BLaER1 treated with 17β-estradiol and CSF1 and Interleukin-3, amounts not matched to agents 10 nM and 100 nM (cell line): Measurements from ENCODE around the gene DEDD.
A peak's percentile ranks its signal among the peaks of the same experiment; 100 is the strongest.

Experiments used
- H3K27ac ChIP-seq, 11 experiments: shearing (Covaris generic); formaldehyde crosslinking; 2 replicates each; pipeline ENCODE4 v1.8.1; 2022
- H3K27me3 ChIP-seq, 11 experiments: shearing (Covaris generic); formaldehyde crosslinking; 2 replicates each; pipeline ENCODE4 v1.8.1; 2022
- H3K36me3 ChIP-seq, 11 experiments: shearing (Covaris generic); formaldehyde crosslinking; 2 replicates each; pipeline ENCODE4 v1.8.1; 2022
- H3K4me1 ChIP-seq, 10 experiments: shearing (Covaris generic); formaldehyde crosslinking; 2 replicates each; pipeline ENCODE4 v1.8.1; 2022
- H3K4me2 ChIP-seq, 11 experiments: shearing (Covaris generic); formaldehyde crosslinking; 2 replicates each; pipeline ENCODE4 v1.8.1; 2022
- H3K4me3 ChIP-seq, 10 experiments: shearing (Covaris generic); formaldehyde crosslinking; 2 replicates each; pipeline ENCODE4 v1.8.1; 2022
- H3K9ac ChIP-seq, 11 experiments: shearing (Covaris generic); formaldehyde crosslinking; 2 replicates each; pipeline ENCODE4 v1.8.1; 2022
- H3K9me3 ChIP-seq, 11 experiments: shearing (Covaris generic); formaldehyde crosslinking; replicated peaks in 1 of 11; 2 replicates each; pipeline ENCODE4 v1.8.1; 2022
- H4K20me1 ChIP-seq, 11 experiments: shearing (Covaris generic); formaldehyde crosslinking; 2 replicates each; pipeline ENCODE4 v1.8.1; 2022
- Cebpa-rat ChIP-seq, 11 experiments: shearing (Covaris generic); IDR thresholded peaks; 2 replicates each; pipeline ENCODE4 v1.8.1; 2022

Gene DEDD

GRCh38 chr1:161140755-161141400, 8.4 kb upstream of the DEDD start:
- peaks cover 0 to 37% (median 11%) of the 10 kb centered on the region in 10 experiments; a peak in 11 of 20 replicates for H3K4me1 ChIP-seq
- no peaks in the 10 kb centered on the region for H3K27me3 ChIP-seq
- no peak overlapping the region for H3K4me3 ChIP-seq
- no peak overlapping the region for H3K9ac ChIP-seq
- H4K20me1 ChIP-seq = 0 out of 22 replicates have a peak, but pooled peaks cover 0 to 7% (median 0%) of the 10 kb centered on the region in 11 experiments
- no peak for TF ChIP-seq Cebpa-rat (IDR thresholded peaks at IDR 0.05)
- no peak overlapping the region for H3K4me2 ChIP-seq
- no peak overlapping the region for H3K27ac ChIP-seq
- H3K9me3 ChIP-seq = no peaks in the 10 kb centered on the region
- peaks cover 0 to 6% (median 0%) of the 10 kb centered on the region in 11 experiments; a peak in 2 of 22 replicates for H3K36me3 ChIP-seq

GRCh38 chr1:161139766-161140165, 7.3 kb upstream of the DEDD start:
- Histone ChIP-seq H3K4me2 (no peak overlapping the region), H3K4me1 (peaks cover 0 to 48% (median 11%) of the 10 kb centered on the region in 10 experiments; a peak in 11 of 20 replicates), H3K36me3 (peaks cover 0 to 16% (median under 1%) of the 10 kb centered on the region in 11 experiments; a peak in 4 of 22 replicates), H4K20me1 (0 out of 22 replicates have a peak, but pooled peaks cover 0 to 7% (median 0%) of the 10 kb centered on the region in 11 experiments), H3K27ac (no peak overlapping the region), H3K9me3 (no peaks in the 10 kb centered on the region), H3K27me3 (no peaks in the 10 kb centered on the region), H3K4me3 (no peak overlapping the region), H3K9ac (no peak overlapping the region)
- TF ChIP-seq Cebpa-rat (IDR thresholded peaks at IDR 0.05) = no peak

GRCh38 chr1:161138431-161138830, 6.0 kb upstream of the DEDD start:
- Histone ChIP-seq H4K20me1 (0 out of 22 replicates have a peak, but pooled peaks cover 0 to 7% (median 0%) of the 10 kb centered on the region in 11 experiments), H3K9ac (peak overlapping the region in 2 of 11 experiments; percentile 6 to 19; a peak in 1 of 22 replicates), H3K36me3 (peaks cover 0 to 17% (median 3%) of the 10 kb centered on the region in 11 experiments; a peak in 4 of 22 replicates), H3K4me3 (no peak overlapping the region), H3K4me2 (peak overlapping the region in 3 of 11 experiments; percentile 8 to 50 (median 13); a peak in 3 of 22 replicates), H3K27ac (no peak overlapping the region; a peak in 1 of 22 replicates), H3K4me1 (peaks cover 8 to 61% (median 23%) of the 10 kb centered on the region in 10 experiments), H3K27me3 (no peaks in the 10 kb centered on the region), H3K9me3 (no peaks in the 10 kb centered on the region)
- no peak for TF ChIP-seq Cebpa-rat (IDR thresholded peaks at IDR 0.05)

- Histone ChIP-seq H3K36me3 (peaks cover 0 to 17% (median 3%) of the 10 kb centered on the region in 11 experiments; a peak in 4 of 22 replicates), H3K4me1 (peaks cover 10 to 62% (median 24%) of the 10 kb centered on the region in 10 experiments), H3K9ac (peak overlapping the region in 2 of 11 experiments; percentile 6 to 13; a peak in 1 of 22 replicates), H4K20me1 (0 out of 22 replicates have a peak, but pooled peaks cover 0 to 7% (median 0%) of the 10 kb centered on the region in 11 experiments), H3K27me3 (no peaks in the 10 kb centered on the region), H3K27ac (no peak overlapping the region; a peak in 1 of 22 replicates), H3K4me3 (no peak overlapping the region), H3K4me2 (peak overlapping the region in 3 of 11 experiments; percentile 8 to 50 (median 13); a peak in 4 of 22 replicates), H3K9me3 (no peaks in the 10 kb centered on the region)
- TF ChIP-seq Cebpa-rat (IDR thresholded peaks at IDR 0.05) = no peak
These were observed 5.4 kb upstream of the DEDD start for GRCh38 chr1:161137881-161138280.

- Histone ChIP-seq H3K27me3 (no peaks in the 10 kb centered on the region), H3K9me3 (no peaks in the 10 kb centered on the region), H3K36me3 (peaks cover 20 to 42% (median 26%) of the 10 kb centered on the region in 11 experiments), H3K4me3 (peak overlapping the region; percentile 71 to 87 (median 82)), H3K27ac (peak overlapping the region; percentile 87 to 98 (median 95)), H3K4me1 (peaks cover 42 to 83% (median 58%) of the 10 kb centered on the region in 10 experiments), H3K4me2 (peak overlapping the region; percentile 83 to 96 (median 91)), H4K20me1 (peaks cover 0 to 28% (median 7%) of the 10 kb centered on the region in 11 experiments; a peak in 10 of 22 replicates), H3K9ac (peak overlapping the region; percentile 88 to 96 (median 93))
- no peak for TF ChIP-seq Cebpa-rat (IDR thresholded peaks at IDR 0.05)
These were observed 813 bp upstream of the DEDD start for GRCh38 chr1:161133220-161133740.

- Histone ChIP-seq H3K4me2 (peak overlapping the region; percentile 84 to 97 (median 92)), H3K27me3 (no peaks in the 10 kb centered on the region), H3K36me3 (peaks cover 35 to 57% (median 41%) of the 10 kb centered on the region in 11 experiments), H3K27ac (peak overlapping the region; percentile 87 to 98 (median 95)), H3K9ac (peak overlapping the region; percentile 88 to 96 (median 93)), H4K20me1 (peaks cover 0 to 43% (median 18%) of the 10 kb centered on the region in 11 experiments; a peak in 11 of 22 replicates), H3K4me1 (peaks cover 53 to 81% (median 68%) of the 10 kb centered on the region in 10 experiments), H3K9me3 (no peaks in the 10 kb centered on the region), H3K4me3 (peak overlapping the region; percentile 71 to 87 (median 82))
- no peak for TF ChIP-seq Cebpa-rat (IDR thresholded peaks at IDR 0.05)
These were observed 701 bp downstream of the DEDD start for GRCh38 chr1:161131523-161132409.

- Histone ChIP-seq H3K4me3 (peak overlapping the region in 2 of 10 experiments; percentile 75 to 87; a peak in 2 of 20 replicates), H3K4me2 (peak overlapping the region; percentile 84 to 97 (median 92)), H4K20me1 (peaks cover 0 to 58% (median 28%) of the 10 kb centered on the region in 11 experiments; a peak in 12 of 22 replicates), H3K36me3 (peaks cover 50 to 62% (median 56%) of the 10 kb centered on the region in 11 experiments), H3K9ac (no peak overlapping the region), H3K9me3 (no peaks in the 10 kb centered on the region), H3K4me1 (peaks cover 53 to 69% (median 60%) of the 10 kb centered on the region in 10 experiments), H3K27ac (no peak overlapping the region), H3K27me3 (no peaks in the 10 kb centered on the region)
- TF ChIP-seq Cebpa-rat (IDR thresholded peaks at IDR 0.05) = no peak
These were observed 2.2 kb downstream of the DEDD start for GRCh38 chr1:161130266-161130665.
